ENCODE data around the gene PROKR2.

GRCh38 chr20:5364136-5364821 lies 47.5 kb upstream of the PROKR2 start:
- TF ChIP-seq CTCF (IDR thresholded peaks at IDR 0.05; ENCODE audit: low read depth, low read length) = no peak
- no peak for TF ChIP-seq MAX (IDR thresholded peaks at IDR 0.05; ENCODE audit: low read depth, low read length)
